Osteoblast (primary cell): ENCODE results near the gene EN2. TPM values are rescaled to one million over a fixed set of nuclear protein-coding genes. Genes with fewer than 3 reads are reported as not detected.

Source experiments
- DNase-seq: peaks from one replicate; pipeline ENCODE4 v3.0.0; 2011; ENCODE audit warnings: low spot score, mixed read lengths; ENCODE audit not compliant: insufficient read length; ENCODE audit errors: missing footprints
- H2AFZ ChIP-seq: 2 replicates; pipeline ENCODE4 v1.6.0; 2011; ENCODE audit warnings: mild to moderate bottlenecking, low read length
- H3K27ac ChIP-seq: 2 replicates; pipeline ENCODE4 v1.5.1; 2011; ENCODE audit warnings: mild to moderate bottlenecking, low read depth, low read length, moderate library complexity
- H3K27me3 ChIP-seq: 2 replicates; pipeline ENCODE4 v1.6.0; 2012; ENCODE audit warnings: mild to moderate bottlenecking, control low read depth, inconsistent platforms, low read length, moderate library complexity; ENCODE audit not compliant: insufficient read depth
- H3K36me3 ChIP-seq: 2 replicates; pipeline ENCODE4 v1.5.1; 2011; ENCODE audit warnings: mild to moderate bottlenecking, low read length, control low read depth, moderate library complexity; ENCODE audit not compliant: insufficient read depth
- H3K4me1 ChIP-seq: 2 replicates; pipeline ENCODE4 v1.5.1; 2011; ENCODE audit warnings: mild to moderate bottlenecking, low read length, control low read depth, moderate library complexity; ENCODE audit not compliant: insufficient read depth
- H3K4me2 ChIP-seq: 2 replicates; pipeline ENCODE4 v1.6.0; 2011; ENCODE audit warnings: mild to moderate bottlenecking, low read length; ENCODE audit not compliant: insufficient read depth
- H3K4me3 ChIP-seq: fragments of 200-600 bp; sonication (generic); 3 replicates; pipeline ENCODE4 v1.5.1; 2012; ENCODE audit warnings: mild to moderate bottlenecking, low read length, inconsistent platforms; ENCODE audit not compliant: insufficient read depth
- H3K79me2 ChIP-seq: 2 replicates; pipeline ENCODE4 v1.6.0; 2012; ENCODE audit warnings: mild to moderate bottlenecking, low read length, control low read depth, inconsistent platforms; ENCODE audit not compliant: insufficient read depth
- H3K9me3 ChIP-seq: 2 replicates; pipeline ENCODE4 v1.5.1; 2011; ENCODE audit warnings: low read depth, low read length, control low read depth
- H4K20me1 ChIP-seq: 2 replicates; pipeline ENCODE4 v1.6.0; 2012; ENCODE audit warnings: mild to moderate bottlenecking, low read length, control low read depth; ENCODE audit not compliant: insufficient read depth
- total RNA-seq: library from RNA; depleted of rRNA; stranded (reverse); fragments of >200 nt; gene quantifications from 2 replicates; pipeline ENCODE4 v1.2.3, GENCODE V29; 2012
- TF ChIP-seq, protein P1 (sequence below): IDR thresholded peaks from 2 replicates; pipeline ENCODE4 v1.5.1; 2011; ENCODE audit warnings: mild to moderate bottlenecking, low read depth, low read length, moderate library complexity; ENCODE audit errors: extremely low read depth

EN2 gene
- total RNA-seq, 1 donor, result under 0.01 TPM

DNA sequence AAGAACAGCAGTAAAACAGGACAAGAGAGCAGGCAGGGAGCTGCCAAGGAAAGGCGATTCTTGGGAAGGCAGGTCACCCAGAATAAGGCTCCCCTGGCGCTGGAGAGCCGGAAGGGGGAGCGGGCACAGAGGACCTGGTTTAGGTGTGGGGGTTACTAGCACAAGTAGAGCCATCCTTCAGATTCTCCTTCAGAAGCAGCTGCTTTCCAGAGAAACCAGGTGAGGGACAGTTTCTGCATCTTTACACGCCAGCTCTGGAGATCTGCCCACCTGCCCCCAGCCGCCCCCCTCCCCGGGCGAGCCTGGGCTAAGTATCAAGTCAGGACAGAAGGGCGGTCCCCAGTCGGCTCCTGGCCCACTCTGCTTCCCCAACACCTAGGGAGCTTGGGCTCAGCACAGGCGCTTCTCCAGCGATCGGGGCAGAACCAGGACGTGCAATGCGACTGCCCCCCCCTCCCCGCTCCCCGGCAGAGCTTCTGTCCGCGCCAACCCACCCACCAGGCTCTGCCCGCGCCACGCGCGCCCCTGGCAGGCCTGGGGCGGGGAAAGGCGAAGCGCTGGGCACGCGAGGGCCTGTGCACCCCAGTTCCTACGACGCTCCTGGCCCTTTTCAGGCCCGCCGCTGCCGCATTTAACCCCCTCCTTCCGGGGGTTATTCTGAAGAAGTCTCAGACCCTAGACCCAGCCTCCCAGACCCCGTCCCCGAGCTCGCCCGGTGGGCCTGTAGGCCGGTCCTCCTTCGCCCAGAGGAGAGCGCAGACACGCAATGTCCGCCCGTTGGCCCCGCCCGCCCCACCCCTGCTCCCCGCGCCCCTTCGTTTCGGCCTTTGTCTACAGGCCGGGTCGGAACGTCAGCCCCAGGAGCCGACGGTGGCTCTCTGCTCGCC lies 4.4 kb upstream of the EN2 start:
- peaks cover 3% of the 10 kb centered on the region for H4K20me1 ChIP-seq
- no peaks in the 10 kb centered on the region for H3K36me3 ChIP-seq
- peaks cover 93% of the 10 kb centered on the region for H3K27me3 ChIP-seq
- H2AFZ ChIP-seq, result no peak overlapping the region
- H3K4me1 ChIP-seq, result peaks cover 5% of the 10 kb centered on the region
- no peak overlapping the region for H3K27ac ChIP-seq
- H3K79me2 ChIP-seq, result no peaks in the 10 kb centered on the region
- no peak overlapping the region for H3K4me3 ChIP-seq
- H3K4me2 ChIP-seq, result no peak overlapping the region
- peak; percentile 84 for DNase-seq
- TF ChIP-seq, protein P1, sequence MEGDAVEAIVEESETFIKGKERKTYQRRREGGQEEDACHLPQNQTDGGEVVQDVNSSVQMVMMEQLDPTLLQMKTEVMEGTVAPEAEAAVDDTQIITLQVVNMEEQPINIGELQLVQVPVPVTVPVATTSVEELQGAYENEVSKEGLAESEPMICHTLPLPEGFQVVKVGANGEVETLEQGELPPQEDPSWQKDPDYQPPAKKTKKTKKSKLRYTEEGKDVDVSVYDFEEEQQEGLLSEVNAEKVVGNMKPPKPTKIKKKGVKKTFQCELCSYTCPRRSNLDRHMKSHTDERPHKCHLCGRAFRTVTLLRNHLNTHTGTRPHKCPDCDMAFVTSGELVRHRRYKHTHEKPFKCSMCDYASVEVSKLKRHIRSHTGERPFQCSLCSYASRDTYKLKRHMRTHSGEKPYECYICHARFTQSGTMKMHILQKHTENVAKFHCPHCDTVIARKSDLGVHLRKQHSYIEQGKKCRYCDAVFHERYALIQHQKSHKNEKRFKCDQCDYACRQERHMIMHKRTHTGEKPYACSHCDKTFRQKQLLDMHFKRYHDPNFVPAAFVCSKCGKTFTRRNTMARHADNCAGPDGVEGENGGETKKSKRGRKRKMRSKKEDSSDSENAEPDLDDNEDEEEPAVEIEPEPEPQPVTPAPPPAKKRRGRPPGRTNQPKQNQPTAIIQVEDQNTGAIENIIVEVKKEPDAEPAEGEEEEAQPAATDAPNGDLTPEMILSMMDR, result no peak
- H3K9me3 ChIP-seq, result no peaks in the 10 kb centered on the region

DNA sequence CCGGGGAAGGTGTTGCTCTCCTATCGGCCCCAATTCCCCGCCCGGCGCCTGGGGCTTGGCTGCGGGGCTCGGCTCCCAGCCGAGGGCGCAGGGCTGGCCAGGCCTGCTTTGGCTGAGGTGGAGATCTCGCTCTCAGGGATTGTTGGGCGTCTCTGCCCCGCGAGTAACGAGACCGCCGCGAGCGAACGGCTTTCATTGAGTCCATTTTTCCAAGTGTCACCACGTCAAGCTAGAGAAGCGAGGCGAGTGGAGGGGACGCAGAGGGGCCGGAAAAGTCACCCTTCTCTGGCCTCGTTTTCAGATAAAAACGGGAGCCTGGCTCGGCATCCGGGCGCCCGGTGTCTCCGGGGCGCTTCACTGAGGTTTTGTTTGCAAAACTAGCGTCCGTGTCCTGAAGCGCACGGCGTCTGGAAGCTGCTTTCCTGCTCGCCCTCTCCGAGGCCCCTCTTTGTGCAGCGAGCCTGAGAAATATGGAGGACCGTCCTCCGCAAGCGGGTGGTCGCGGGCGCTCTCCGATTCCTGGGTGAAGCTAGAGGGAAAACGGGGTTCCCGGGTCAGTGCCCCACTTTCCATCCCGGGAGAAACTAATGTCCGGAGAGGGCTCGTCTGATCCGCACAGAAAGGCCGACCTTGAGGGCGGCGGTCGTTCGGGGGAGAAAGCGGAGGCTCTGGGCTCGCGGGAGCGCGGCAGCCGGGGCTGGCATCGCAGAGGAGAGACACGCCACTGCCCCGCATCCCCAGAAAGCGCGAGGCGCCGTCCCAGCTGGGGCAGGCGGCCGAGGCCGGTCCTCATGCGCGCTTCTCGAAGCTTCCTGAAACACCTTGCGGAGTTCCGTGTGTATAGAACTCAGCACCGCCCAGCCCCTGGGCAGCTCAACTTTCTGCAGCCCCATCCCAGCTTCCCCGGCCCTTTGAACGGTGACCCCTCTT lies 3.5 kb upstream of the EN2 start:
- peaks cover 5% of the 10 kb centered on the region for H3K4me1 ChIP-seq
- H3K27me3 ChIP-seq, result peaks cover 93% of the 10 kb centered on the region
- TF ChIP-seq, protein P1, result no peak
- peak; percentile 88 for DNase-seq
- H3K9me3 ChIP-seq, result no peaks in the 10 kb centered on the region
- peaks cover 3% of the 10 kb centered on the region for H4K20me1 ChIP-seq
- no peaks in the 10 kb centered on the region for H3K36me3 ChIP-seq
- no peak overlapping the region for H3K4me3 ChIP-seq
- H2AFZ ChIP-seq, result no peak overlapping the region
- H3K79me2 ChIP-seq, result no peaks in the 10 kb centered on the region
- no peak overlapping the region for H3K4me2 ChIP-seq
- no peak overlapping the region for H3K27ac ChIP-seq

DNA sequence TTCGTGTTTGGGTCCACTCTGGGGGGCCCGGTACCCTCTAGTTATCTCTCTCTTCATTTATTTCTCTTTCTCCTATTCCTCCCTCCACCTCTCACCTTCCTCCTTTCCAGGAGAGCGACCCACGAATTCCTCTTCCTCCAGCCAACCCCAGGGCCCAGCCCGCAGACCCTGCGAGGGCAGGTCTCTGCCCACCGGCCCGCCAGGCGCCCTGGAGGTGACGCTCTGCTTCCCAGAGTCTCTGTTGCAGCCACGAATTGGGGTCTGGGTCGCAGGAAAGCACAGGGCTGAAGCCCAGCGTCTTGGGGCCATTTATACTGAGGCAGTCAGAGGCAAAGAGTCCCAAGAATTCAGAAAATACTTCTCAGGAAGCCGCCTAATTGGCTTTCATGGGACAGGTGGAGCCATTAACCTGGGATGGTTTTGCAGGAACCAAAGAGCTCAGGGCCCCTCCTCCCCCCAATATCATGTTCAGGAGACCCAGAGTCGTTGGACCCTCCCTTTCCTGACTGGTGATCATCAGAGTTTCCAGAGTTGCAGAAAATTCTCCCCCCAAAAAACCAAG lies 2.7 kb upstream of the EN2 start:
- H3K36me3 ChIP-seq, result no peaks in the 10 kb centered on the region
- no peak overlapping the region for H3K4me3 ChIP-seq
- H4K20me1 ChIP-seq, result peaks cover 3% of the 10 kb centered on the region
- no peaks in the 10 kb centered on the region for H3K79me2 ChIP-seq
- H3K27me3 ChIP-seq, result peaks cover 93% of the 10 kb centered on the region
- peaks cover 5% of the 10 kb centered on the region for H3K4me1 ChIP-seq
- peak; percentile 81 for DNase-seq
- H3K4me2 ChIP-seq, result no peak overlapping the region
- no peaks in the 10 kb centered on the region for H3K9me3 ChIP-seq
- no peak overlapping the region for H2AFZ ChIP-seq
- TF ChIP-seq, protein P1, result no peak
- H3K27ac ChIP-seq, result no peak overlapping the region
